ENCODE results near the gene OR10J5.
"Not testable (repeated sequence)": the region's sequence is repeated elsewhere in the genome, so short reads cannot be mapped to it uniquely, and the experiment has no call there.

Gene OR10J5

DNA sequence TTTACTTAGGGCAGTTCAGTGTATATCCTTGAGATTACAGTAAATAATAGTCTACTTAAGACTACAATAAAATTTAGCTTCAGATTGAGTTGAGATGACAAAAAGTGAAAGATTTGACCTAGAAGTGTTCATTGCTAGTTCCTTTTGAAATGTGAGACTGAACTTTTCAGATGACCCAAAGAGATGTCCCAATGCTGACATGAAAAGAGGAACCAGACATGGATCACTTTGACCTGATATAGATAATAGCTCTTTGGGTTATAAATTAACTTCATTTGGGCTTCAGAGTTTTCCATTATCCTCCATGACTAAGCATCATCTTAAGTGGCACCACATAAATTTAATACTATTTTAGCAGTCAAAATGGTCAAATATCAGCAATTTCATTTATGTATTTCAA lies 25.7 kb upstream of the OR10J5 start:
- TF ChIP-seq, protein P1, sequence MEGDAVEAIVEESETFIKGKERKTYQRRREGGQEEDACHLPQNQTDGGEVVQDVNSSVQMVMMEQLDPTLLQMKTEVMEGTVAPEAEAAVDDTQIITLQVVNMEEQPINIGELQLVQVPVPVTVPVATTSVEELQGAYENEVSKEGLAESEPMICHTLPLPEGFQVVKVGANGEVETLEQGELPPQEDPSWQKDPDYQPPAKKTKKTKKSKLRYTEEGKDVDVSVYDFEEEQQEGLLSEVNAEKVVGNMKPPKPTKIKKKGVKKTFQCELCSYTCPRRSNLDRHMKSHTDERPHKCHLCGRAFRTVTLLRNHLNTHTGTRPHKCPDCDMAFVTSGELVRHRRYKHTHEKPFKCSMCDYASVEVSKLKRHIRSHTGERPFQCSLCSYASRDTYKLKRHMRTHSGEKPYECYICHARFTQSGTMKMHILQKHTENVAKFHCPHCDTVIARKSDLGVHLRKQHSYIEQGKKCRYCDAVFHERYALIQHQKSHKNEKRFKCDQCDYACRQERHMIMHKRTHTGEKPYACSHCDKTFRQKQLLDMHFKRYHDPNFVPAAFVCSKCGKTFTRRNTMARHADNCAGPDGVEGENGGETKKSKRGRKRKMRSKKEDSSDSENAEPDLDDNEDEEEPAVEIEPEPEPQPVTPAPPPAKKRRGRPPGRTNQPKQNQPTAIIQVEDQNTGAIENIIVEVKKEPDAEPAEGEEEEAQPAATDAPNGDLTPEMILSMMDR (IDR thresholded peaks at IDR 0.05; ENCODE audit: low read depth, low read length, missing control alignments) = no peak
- DNase-seq (ENCODE audit: low read depth) = no peak
- in situ Hi-C loops (cut with HindIII; ENCODE audit: low sequenced_read_pairs) = no loop called here
- H3K4me3 ChIP-seq (ENCODE audit: low read depth, low read length) = no peak overlapping the region

DNA sequence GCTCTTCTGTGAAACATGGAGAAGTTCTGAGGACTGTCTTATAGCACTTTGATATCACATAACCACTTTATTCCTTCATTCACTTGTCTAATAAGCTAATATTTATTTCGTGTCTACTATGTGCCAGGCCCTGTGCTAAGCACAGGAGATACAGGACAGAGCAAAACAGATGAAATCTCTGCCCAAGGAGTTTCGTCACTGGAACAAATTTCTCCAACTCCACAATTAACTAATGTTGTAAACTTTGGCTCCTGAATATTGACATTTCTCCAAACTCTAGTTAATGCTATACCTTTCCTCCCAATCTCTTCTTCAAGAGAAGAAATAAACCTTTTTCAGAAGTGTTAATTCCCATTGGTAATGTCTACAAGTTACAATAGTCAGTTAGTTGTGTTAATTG lies 24.8 kb upstream of the OR10J5 start:
- no peak overlapping the region for H3K4me3 ChIP-seq (ENCODE audit: low read depth, low read length)
- DNase-seq (ENCODE audit: low read depth) = no peak
- TF ChIP-seq, protein P1 (IDR thresholded peaks at IDR 0.05; ENCODE audit: low read depth, low read length, missing control alignments) = no peak
- in situ Hi-C loops (cut with HindIII; ENCODE audit: low sequenced_read_pairs) = no loop called here

DNA sequence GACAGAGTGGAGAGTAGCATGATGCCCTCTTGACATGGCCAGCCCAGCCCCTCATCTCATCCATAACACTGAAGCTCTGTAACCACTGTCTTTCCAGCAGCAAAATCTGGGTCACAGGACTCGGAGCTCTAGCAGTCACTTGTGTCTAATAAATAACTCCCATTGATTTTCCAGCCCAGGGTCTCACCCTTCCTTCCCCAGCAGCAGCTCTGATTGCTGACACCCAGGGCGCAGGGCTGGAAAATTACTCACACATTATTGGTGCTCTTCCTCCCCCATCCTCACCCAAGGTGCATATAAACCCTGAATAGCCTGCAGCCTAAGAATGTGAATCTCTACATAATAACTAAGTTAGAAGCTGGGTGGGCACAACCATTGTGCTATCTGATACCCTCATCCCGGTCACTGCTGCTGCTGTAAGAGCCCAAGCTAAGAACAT lies 21.1 kb upstream of the OR10J5 start:
- H3K4me3 ChIP-seq (ENCODE audit: low read depth, low read length) = no peak overlapping the region
- TF ChIP-seq, protein P1 (IDR thresholded peaks at IDR 0.05; ENCODE audit: low read depth, low read length, missing control alignments) = no peak
- DNase-seq (ENCODE audit: low read depth) = no peak
- in situ Hi-C loops (cut with HindIII; ENCODE audit: low sequenced_read_pairs) = no loop called here

DNA sequence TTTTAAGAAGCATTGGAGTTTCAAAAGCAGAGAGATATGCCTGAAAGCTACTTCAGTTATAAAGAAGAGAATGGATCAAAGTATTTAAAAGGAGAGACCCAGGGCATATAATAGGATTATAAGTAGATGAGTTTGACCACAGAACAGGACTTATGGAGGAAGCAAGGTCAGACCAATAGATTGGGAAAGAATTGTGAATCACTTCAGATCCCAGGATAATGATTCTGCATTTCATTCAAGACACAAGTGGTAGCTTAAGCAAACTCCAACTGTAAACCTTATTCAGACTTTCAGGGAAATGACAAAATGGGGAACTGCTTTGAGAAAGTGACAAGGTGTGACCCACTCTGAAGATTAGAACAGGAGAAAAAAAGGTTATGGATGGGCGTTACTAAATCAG lies 18.9 kb upstream of the OR10J5 start:
- DNase-seq (ENCODE audit: low read depth) = no peak
- TF ChIP-seq, protein P1 (IDR thresholded peaks at IDR 0.05; ENCODE audit: low read depth, low read length, missing control alignments) = no peak
- in situ Hi-C loops (cut with HindIII; ENCODE audit: low sequenced_read_pairs) = no loop called here
- no peak overlapping the region for H3K4me3 ChIP-seq (ENCODE audit: low read depth, low read length)

DNA sequence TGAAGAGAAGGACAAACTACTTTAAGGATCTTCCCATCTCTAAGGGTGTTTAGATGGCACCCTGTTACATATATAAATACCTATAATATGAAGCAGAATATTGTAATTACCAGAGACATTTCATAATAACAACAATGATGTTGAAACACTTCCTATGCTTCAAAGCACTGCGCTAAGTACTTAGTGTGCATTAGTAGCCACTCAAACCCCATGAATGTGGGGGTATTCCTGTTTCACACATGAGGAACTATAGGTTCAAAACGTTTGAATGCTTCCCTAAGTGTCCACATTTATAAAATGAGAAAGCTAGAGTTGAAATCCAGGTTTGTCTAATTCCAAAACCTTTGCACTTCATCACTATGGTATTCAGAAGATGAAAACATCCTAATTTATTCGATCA lies 18.5 kb upstream of the OR10J5 start:
- TF ChIP-seq, protein P1 (IDR thresholded peaks at IDR 0.05; ENCODE audit: low read depth, low read length, missing control alignments) = no peak
- in situ Hi-C loops (cut with HindIII; ENCODE audit: low sequenced_read_pairs) = no loop called here
- no peak overlapping the region for H3K4me3 ChIP-seq (ENCODE audit: low read depth, low read length)
- no peak for DNase-seq (ENCODE audit: low read depth)

DNA sequence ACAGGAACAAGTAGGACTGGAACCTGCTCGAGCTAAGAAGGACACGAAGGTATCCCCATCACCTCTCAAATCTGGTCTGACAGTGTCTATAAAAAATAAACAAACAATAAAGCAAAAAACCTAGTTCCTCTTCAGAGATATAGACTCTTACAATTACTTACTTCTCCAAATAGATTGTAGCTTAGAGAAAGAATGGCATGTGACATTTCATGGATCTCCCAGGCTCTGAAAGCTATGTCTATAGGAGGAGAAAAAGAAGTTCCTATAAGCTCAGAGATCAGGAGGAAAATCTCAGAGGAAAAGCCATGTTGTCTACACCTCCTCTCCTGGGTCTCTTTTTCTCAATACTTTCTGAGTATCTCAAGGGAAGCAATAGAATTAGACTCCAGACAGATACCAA lies 12.3 kb upstream of the OR10J5 start:
- DNase-seq (ENCODE audit: low read depth) = no peak
- TF ChIP-seq, protein P1 (IDR thresholded peaks at IDR 0.05; ENCODE audit: low read depth, low read length, missing control alignments) = no peak
- in situ Hi-C loops (cut with HindIII; ENCODE audit: low sequenced_read_pairs) = no loop called here
- no peak overlapping the region for H3K4me3 ChIP-seq (ENCODE audit: low read depth, low read length)

DNA sequence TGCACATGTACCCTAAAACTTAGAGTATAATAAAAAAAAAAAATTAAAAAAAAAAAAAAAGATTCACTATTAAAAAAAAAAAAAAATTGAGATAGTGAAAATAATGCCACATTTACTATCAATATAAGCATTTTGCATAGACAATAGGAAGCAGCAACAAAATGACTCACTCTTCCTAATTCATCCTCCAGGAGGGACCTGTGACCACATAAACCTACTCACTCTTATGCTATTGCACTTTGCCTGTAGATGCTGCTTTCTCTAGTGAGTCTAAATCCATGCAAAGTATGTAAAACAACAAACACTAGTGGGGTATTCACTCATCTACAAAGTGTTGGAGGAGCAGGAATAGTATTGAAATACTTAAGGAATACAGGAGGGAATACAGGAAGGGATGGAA lies 2.9 kb downstream of the OR10J5 start:
- DNase-seq (ENCODE audit: low read depth) = no peak
- in situ Hi-C loops (cut with HindIII; ENCODE audit: low sequenced_read_pairs) = no loop called here
- no peak overlapping the region for H3K4me3 ChIP-seq (ENCODE audit: low read depth, low read length)
- TF ChIP-seq, protein P1 (IDR thresholded peaks at IDR 0.05; ENCODE audit: low read depth, low read length, missing control alignments) = no peak

DNA sequence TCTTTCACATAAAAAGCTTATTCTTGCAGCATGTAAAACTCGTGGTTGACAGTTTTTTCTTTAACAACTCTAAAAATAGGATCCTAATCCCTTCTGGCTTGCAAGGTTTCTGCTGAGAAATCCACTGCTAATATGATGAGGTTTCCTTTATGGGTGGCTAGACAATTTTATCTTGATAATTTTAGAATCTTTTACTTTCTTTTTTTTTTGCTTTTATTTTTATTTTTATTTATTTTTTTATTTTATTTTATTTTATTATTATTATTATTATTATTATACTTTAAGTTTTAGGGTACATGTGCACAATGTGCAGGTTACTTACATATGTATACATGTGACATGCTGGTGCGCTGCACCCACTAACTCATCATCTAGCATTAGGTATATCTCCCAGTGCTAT lies 11.0 kb downstream of the OR10J5 start:
- in situ Hi-C loops (cut with HindIII; ENCODE audit: low sequenced_read_pairs); DNase-seq (ENCODE audit: low read depth); H3K4me3 ChIP-seq (ENCODE audit: low read depth, low read length): not testable (repeated sequence)

Data from astrocyte of the cerebellum (primary cell).